ENCODE data around the gene TAF8. TPM values are rescaled to one million over a fixed set of nuclear protein-coding genes. Genes with fewer than 3 reads are reported as not detected.

The TAF8 gene
- total RNA-seq, 4 donors from 2014 or later = 16.3 to 49.2 (median 35.6) TPM

GRCh38 chr6:42038163-42038562, 12.2 kb upstream of the TAF8 start:
- intact Hi-C loops (cut with DNase I; ENCODE audit: low total_unique reads) = no loop called here

DNA sequence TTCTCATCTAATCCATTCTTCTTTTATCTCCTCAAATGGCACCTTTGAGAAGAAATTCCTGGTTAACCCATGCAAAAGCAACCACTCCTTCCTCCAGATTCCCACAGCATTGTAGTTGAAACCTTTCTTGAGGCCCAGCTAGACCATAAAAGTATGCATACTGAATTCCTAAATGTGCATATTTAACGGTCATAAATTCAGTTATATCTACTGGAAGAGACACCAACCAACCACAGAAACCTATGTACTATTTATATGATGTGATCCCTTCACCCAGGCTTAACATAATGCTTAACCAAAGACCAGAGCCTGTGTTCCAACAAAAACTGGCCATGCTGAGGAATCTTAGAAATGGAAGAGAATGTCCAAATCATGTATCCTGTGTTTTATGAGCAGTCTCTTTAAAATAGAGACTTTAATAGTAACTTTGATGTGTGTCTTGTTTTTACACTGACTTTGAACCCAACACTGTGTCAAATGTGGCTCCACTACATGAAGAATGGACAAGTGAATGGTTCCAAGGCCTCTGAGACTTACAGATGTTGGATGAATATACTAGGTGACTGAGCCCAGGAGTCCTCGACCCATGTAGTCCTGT, 11.4 kb upstream of the TAF8 start:
- Histone ChIP-seq H3K27ac (no peak overlapping the region), H3K36me3 (no peaks in the 10 kb centered on the region), H3K27me3 (no peaks in the 10 kb centered on the region), H3K4me1 (peaks cover 2 to 12% of the 10 kb centered on the region in 2 donors), H3K4me3 (no peak overlapping the region), H3K9me3 (no peaks in the 10 kb centered on the region)
- TF ChIP-seq, protein P1, sequence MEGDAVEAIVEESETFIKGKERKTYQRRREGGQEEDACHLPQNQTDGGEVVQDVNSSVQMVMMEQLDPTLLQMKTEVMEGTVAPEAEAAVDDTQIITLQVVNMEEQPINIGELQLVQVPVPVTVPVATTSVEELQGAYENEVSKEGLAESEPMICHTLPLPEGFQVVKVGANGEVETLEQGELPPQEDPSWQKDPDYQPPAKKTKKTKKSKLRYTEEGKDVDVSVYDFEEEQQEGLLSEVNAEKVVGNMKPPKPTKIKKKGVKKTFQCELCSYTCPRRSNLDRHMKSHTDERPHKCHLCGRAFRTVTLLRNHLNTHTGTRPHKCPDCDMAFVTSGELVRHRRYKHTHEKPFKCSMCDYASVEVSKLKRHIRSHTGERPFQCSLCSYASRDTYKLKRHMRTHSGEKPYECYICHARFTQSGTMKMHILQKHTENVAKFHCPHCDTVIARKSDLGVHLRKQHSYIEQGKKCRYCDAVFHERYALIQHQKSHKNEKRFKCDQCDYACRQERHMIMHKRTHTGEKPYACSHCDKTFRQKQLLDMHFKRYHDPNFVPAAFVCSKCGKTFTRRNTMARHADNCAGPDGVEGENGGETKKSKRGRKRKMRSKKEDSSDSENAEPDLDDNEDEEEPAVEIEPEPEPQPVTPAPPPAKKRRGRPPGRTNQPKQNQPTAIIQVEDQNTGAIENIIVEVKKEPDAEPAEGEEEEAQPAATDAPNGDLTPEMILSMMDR (IDR thresholded peaks at IDR 0.05 in 4 of 5, conservative IDR thresholded peaks at IDR 0.05 in 1 of 5) = no peak
- no peak for TF ChIP-seq POLR2A (IDR thresholded peaks at IDR 0.05)
- in situ Hi-C loops (cut with MboI; ENCODE audit: low sequenced_read_pairs in 4 of 4) = no loop called here
- no peak for ATAC-seq
- intact Hi-C loops (cut with DNase I; ENCODE audit: low total_unique reads) = no loop called here
- DNase-seq = no peak

More at GRCh38 chr6:42038163-42038562, 12.2 kb upstream of the TAF8 start:
- peaks cover 0 to 5% of the 10 kb centered on the region in 2 donors for H3K4me1 ChIP-seq
- no peaks in the 10 kb centered on the region for H3K36me3 ChIP-seq
- in situ Hi-C loops (cut with MboI; ENCODE audit: low sequenced_read_pairs in 4 of 4) = no loop called here
- ATAC-seq (no peak), DNase-seq (no peak)
- H3K27me3 ChIP-seq = no peaks in the 10 kb centered on the region
- TF ChIP-seq, protein P1 (IDR thresholded peaks at IDR 0.05 in 4 of 5, conservative IDR thresholded peaks at IDR 0.05 in 1 of 5) = no peak
- no peak overlapping the region for H3K4me3 ChIP-seq
- no peak overlapping the region for H3K27ac ChIP-seq
- H3K9me3 ChIP-seq = no peaks in the 10 kb centered on the region

- in situ Hi-C loops (cut with MboI; ENCODE audit: low sequenced_read_pairs in 4 of 4) (loop anchor here (5.0 to 10.0 kb wide), 4 partner anchors 106 to 259 kb away; partner anchors contain the start of genes PRICKLE4 (in 4 of the 4) and TOMM6 (in 1 of the 4)), intact Hi-C loops (cut with DNase I; ENCODE audit: low total_unique reads) (loop anchor here (5.0 kb wide), 1 partner anchor 99 kb away; the partner anchor contains the start of gene CCND3)
- peak overlapping the region in 1 of 4 donors; percentile 31 for H3K27ac ChIP-seq
- no peaks in the 10 kb centered on the region for H3K9me3 ChIP-seq
- H3K4me1 ChIP-seq = peaks cover 4 to 30% of the 10 kb centered on the region in 2 donors
- ATAC-seq (no peak), DNase-seq (no peak)
- TF ChIP-seq, protein P1 (IDR thresholded peaks at IDR 0.05 in 4 of 5, conservative IDR thresholded peaks at IDR 0.05 in 1 of 5) = no peak
- no peak for TF ChIP-seq POLR2A (IDR thresholded peaks at IDR 0.05)
- H3K4me3 ChIP-seq = no peak overlapping the region
- no peaks in the 10 kb centered on the region for H3K27me3 ChIP-seq
- H3K36me3 ChIP-seq = no peaks in the 10 kb centered on the region
Observed at GRCh38 chr6:42040856-42041480, 9.4 kb upstream of the TAF8 start.

DNA sequence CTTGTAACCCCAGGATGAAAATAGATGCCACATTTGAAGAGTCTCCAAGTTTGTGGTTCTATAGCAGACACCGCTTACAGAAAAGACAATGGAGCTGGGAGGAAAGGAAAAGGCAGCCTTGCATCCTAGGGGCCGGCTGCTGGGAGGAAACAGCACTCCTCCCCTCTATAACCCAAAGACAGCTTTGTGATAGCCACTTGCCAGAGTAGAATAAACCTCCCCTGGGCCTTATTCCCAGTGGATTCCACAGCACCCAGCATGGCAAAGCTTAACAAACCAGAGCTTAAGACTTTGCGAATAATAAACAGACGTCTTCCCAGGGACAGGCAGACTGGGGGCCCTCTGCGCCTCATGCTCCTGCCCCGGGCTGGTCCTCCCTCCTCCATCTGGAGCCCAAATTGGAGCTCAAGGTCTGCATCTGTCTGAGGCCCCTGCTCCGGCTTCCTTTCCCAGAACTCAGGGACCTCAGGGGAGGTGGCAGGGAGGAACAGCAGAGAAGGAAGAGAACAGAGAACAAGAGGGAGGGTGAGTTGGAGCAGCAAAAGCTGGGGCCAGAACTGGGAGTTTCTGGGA, 8.8 kb upstream of the TAF8 start:
- intact Hi-C loops (cut with DNase I; ENCODE audit: low total_unique reads) (loop anchor here (5.0 kb wide), 1 partner anchor 99 kb away; the partner anchor contains the start of gene CCND3), in situ Hi-C loops (cut with MboI; ENCODE audit: low sequenced_read_pairs in 4 of 4) (loop anchor here (5.0 to 10.0 kb wide), 4 partner anchors 107 to 259 kb away; partner anchors contain the start of genes PRICKLE4 (in 4 of the 4) and TOMM6 (in 1 of the 4))
- H3K36me3 ChIP-seq = no peaks in the 10 kb centered on the region
- DNase-seq = no peak
- TF ChIP-seq POLR2A (IDR thresholded peaks at IDR 0.05) = no peak
- TF ChIP-seq, protein P1 (IDR thresholded peaks at IDR 0.05 in 4 of 5, conservative IDR thresholded peaks at IDR 0.05 in 1 of 5) = no peak
- peak overlapping the region in 3 of 4 donors; percentile 1 to 31 (median 2) for H3K27ac ChIP-seq
- no peaks in the 10 kb centered on the region for H3K9me3 ChIP-seq
- peaks cover 9 to 36% of the 10 kb centered on the region in 2 donors for H3K4me1 ChIP-seq
- no peaks in the 10 kb centered on the region for H3K27me3 ChIP-seq
- no peak for ATAC-seq
- no peak overlapping the region for H3K4me3 ChIP-seq
